GM23338 (cell line): ENCODE measurements around the gene ZNF326.

Source experiments
- CREB1 ChIP-seq: fragments of 250-450 bp; sonication (Bioruptor Pico); IDR thresholded peaks from 2 replicates; pipeline ENCODE4 v1.5.0; 2020; ENCODE audit warnings: low read depth, mild to moderate bottlenecking, moderate library complexity
- EZH2 ChIP-seq: fragments of 200-600 bp; sonication (generic); IDR thresholded peaks from one replicate; pipeline ENCODE4 v1.8.0; 2017; ENCODE audit warnings: antibody characterized with exemption, mild to moderate bottlenecking, low read depth; ENCODE audit not compliant: unreplicated experiment
- EZH2phosphoT487 ChIP-seq: fragments of 200-600 bp; sonication (generic); IDR thresholded peaks from one replicate; pipeline ENCODE4 v1.8.1; 2018; ENCODE audit warnings: antibody characterized with exemption; ENCODE audit not compliant: unreplicated experiment
- NANOG ChIP-seq: IDR thresholded peaks from 2 replicates; pipeline ENCODE4 v1.6.1; 2016; ENCODE audit warnings: antibody characterized with exemption, borderline replicate concordance
- POLR2AphosphoS5 ChIP-seq: IDR thresholded peaks from 2 replicates; pipeline ENCODE4 v1.6.1; 2016; ENCODE audit warnings: antibody characterized with exemption, low read depth
- STAT1 ChIP-seq: IDR thresholded peaks from one replicate; pipeline ENCODE4 v1.6.1; 2016; ENCODE audit warnings: antibody characterized with exemption; ENCODE audit not compliant: unreplicated experiment
- ZNF331 ChIP-seq: fragments of 250-450 bp; sonication (Bioruptor Pico); IDR thresholded peaks from 2 replicates; pipeline ENCODE4 v1.5.0; 2020; ENCODE audit warnings: low read depth, mild to moderate bottlenecking, moderate library complexity
- TF ChIP-seq, protein P1 (sequence below), 2 experiments: fragments of 200-600 bp in 1 of 2; sonication (generic) in 1 of 2; conservative IDR thresholded peaks; 2 replicates each; pipeline versions ENCODE4 v1.5.1 to v1.6.1; 2016 to 2017; ENCODE audit warnings: antibody characterized with exemption in 2 of 2, low read depth in 2 of 2, mild to moderate bottlenecking in 2 of 2, moderate library complexity in 1 of 2
- TF ChIP-seq, protein P2 (sequence below): IDR thresholded peaks from one replicate; pipeline ENCODE4 v1.6.1; 2018; ENCODE audit warnings: antibody characterized with exemption; ENCODE audit not compliant: unreplicated experiment
- TF ChIP-seq, protein P3 (sequence below): IDR thresholded peaks from 2 replicates; pipeline ENCODE4 v1.6.1; 2016; ENCODE audit warnings: antibody characterized with exemption

DNA sequence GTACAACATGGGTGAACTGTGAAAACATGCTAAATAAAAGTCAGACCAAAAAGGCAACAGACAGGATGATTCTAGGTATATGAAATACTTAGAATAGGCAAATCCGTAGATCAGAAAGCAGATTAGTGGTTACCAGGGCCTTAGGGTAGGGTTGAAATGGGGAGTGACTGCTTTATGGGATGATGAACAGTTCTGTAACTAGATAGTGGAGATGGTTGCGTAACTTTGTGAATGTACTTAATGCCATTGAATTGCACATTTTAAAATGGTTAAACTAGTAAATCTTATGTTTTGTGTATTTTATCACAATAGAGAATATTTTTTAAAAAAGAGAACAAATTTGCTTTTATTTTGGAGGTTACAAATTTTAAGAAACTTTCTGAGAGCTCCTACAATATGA is 17.4 kb downstream of the ZNF326 start:
- TF ChIP-seq EZH2phosphoT487 (no peak), CREB1 (CRISPR knock-in tag) (no peak), EZH2 (no peak), STAT1 (no peak), NANOG (no peak), POLR2AphosphoS5 (no peak), ZNF331 (CRISPR knock-in tag) (no peak)
- TF ChIP-seq, protein P1, sequence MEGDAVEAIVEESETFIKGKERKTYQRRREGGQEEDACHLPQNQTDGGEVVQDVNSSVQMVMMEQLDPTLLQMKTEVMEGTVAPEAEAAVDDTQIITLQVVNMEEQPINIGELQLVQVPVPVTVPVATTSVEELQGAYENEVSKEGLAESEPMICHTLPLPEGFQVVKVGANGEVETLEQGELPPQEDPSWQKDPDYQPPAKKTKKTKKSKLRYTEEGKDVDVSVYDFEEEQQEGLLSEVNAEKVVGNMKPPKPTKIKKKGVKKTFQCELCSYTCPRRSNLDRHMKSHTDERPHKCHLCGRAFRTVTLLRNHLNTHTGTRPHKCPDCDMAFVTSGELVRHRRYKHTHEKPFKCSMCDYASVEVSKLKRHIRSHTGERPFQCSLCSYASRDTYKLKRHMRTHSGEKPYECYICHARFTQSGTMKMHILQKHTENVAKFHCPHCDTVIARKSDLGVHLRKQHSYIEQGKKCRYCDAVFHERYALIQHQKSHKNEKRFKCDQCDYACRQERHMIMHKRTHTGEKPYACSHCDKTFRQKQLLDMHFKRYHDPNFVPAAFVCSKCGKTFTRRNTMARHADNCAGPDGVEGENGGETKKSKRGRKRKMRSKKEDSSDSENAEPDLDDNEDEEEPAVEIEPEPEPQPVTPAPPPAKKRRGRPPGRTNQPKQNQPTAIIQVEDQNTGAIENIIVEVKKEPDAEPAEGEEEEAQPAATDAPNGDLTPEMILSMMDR (conservative IDR thresholded peaks at IDR 0.05; ENCODE audit: low read depth in 2 of 2), result no peak
- TF ChIP-seq, protein P2, sequence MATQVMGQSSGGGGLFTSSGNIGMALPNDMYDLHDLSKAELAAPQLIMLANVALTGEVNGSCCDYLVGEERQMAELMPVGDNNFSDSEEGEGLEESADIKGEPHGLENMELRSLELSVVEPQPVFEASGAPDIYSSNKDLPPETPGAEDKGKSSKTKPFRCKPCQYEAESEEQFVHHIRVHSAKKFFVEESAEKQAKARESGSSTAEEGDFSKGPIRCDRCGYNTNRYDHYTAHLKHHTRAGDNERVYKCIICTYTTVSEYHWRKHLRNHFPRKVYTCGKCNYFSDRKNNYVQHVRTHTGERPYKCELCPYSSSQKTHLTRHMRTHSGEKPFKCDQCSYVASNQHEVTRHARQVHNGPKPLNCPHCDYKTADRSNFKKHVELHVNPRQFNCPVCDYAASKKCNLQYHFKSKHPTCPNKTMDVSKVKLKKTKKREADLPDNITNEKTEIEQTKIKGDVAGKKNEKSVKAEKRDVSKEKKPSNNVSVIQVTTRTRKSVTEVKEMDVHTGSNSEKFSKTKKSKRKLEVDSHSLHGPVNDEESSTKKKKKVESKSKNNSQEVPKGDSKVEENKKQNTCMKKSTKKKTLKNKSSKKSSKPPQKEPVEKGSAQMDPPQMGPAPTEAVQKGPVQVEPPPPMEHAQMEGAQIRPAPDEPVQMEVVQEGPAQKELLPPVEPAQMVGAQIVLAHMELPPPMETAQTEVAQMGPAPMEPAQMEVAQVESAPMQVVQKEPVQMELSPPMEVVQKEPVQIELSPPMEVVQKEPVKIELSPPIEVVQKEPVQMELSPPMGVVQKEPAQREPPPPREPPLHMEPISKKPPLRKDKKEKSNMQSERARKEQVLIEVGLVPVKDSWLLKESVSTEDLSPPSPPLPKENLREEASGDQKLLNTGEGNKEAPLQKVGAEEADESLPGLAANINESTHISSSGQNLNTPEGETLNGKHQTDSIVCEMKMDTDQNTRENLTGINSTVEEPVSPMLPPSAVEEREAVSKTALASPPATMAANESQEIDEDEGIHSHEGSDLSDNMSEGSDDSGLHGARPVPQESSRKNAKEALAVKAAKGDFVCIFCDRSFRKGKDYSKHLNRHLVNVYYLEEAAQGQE, result no peak
- TF ChIP-seq, protein P3, sequence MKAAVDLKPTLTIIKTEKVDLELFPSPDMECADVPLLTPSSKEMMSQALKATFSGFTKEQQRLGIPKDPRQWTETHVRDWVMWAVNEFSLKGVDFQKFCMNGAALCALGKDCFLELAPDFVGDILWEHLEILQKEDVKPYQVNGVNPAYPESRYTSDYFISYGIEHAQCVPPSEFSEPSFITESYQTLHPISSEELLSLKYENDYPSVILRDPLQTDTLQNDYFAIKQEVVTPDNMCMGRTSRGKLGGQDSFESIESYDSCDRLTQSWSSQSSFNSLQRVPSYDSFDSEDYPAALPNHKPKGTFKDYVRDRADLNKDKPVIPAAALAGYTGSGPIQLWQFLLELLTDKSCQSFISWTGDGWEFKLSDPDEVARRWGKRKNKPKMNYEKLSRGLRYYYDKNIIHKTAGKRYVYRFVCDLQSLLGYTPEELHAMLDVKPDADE, result no peak
